AG04450 (cell line): ENCODE results near the gene CPHXL. TPM values are rescaled to one million over a fixed set of nuclear protein-coding genes. Genes with fewer than 3 reads are reported as not detected.

Source experiments
- CTCF ChIA-PET: fragments of 300-600, 350-600 bp; formaldehyde crosslinking; extraction: SDS; loops from one replicate; lab custom pipeline; 2022; ENCODE audit warnings: antibody characterized with exemption, inconsistent platforms; lab: Charles Lee
- POLR2A ChIA-PET: fragments of 350-600 bp; formaldehyde crosslinking; extraction: SDS; loops from one replicate; lab custom pipeline; 2021; ENCODE audit warnings: antibody characterized with exemption, inconsistent platforms; lab: Yijun Ruan, JAX
- DNase-seq: peaks from one replicate; pipeline ENCODE4 v3.0.0-alpha.2; 2011; ENCODE audit warnings: low read depth, low spot score
- H3K27ac ChIP-seq: one replicate; pipeline ENCODE4 v1.5.1; 2012; ENCODE audit warnings: low read depth, low read length, control low read depth
- H3K27me3 ChIP-seq: one replicate; pipeline ENCODE4 v1.6.0; 2012; ENCODE audit warnings: low read length; ENCODE audit not compliant: control insufficient read depth, insufficient read depth
- H3K4me3 ChIP-seq: 2 replicates; pipeline ENCODE4 v1.5.1; 2011; ENCODE audit warnings: mild to moderate bottlenecking, low read depth, low read length, control low read depth
- H3K9me3 ChIP-seq: 2 replicates; pipeline ENCODE4 v1.5.1; 2012; ENCODE audit warnings: low read length; ENCODE audit not compliant: control insufficient read depth, insufficient read depth
- CTCF ChIP-seq: IDR thresholded peaks from 2 replicates; pipeline ENCODE4 v1.5.1; 2011; ENCODE audit warnings: low read depth, low read length, control low read depth, inconsistent platforms
- polyA plus RNA-seq: library from polyadenylated mRNA; depleted of rRNA; stranded (reverse); fragments of >200 nt; gene quantifications from 2 replicates; pipeline ENCODE4 v1.2.3, GENCODE V29; 2011

Gene CPHXL
- polyA plus RNA-seq, 1 experiment, result not detected

GRCh38 chr16:75762746-75763145 lies 36.5 kb upstream of the CPHXL start:
- no peak for TF ChIP-seq CTCF
- ChIA-PET POLR2A (no interaction called here), CTCF (interaction anchor here (2.1 to 2.8 kb wide), 3 partner anchors 29 to 245 kb away, joined by 7 to 17 read pairs (median 8); partner anchors contain the start of gene ADAT1)
- Histone ChIP-seq H3K27me3 (no peaks in the 10 kb centered on the region), H3K4me3 (no peak overlapping the region), H3K9me3 (no peaks in the 10 kb centered on the region; the same call in 1 of the 2 replicates), H3K27ac (no peak overlapping the region)
- DNase-seq, result no peak

GRCh38 chr16:75761108-75761507 lies 34.8 kb upstream of the CPHXL start:
- H3K27ac ChIP-seq, result no peak overlapping the region
- no peaks in the 10 kb centered on the region for H3K27me3 ChIP-seq
- ChIA-PET CTCF (no interaction called here), POLR2A (no interaction called here)
- no peak overlapping the region for H3K4me3 ChIP-seq
- no peak for TF ChIP-seq CTCF
- no peak for DNase-seq
- H3K9me3 ChIP-seq, result no peaks in the 10 kb centered on the region; the same call in 1 of the 2 replicates

- DNase-seq, result no peak
- POLR2A ChIA-PET, result no interaction called here
- H3K27ac ChIP-seq, result no peak overlapping the region
- H3K27me3 ChIP-seq, result no peaks in the 10 kb centered on the region
- CTCF ChIA-PET, result interaction anchor here (0.8 kb wide), 2 partner anchors 295 to 560 kb away, joined by 3 to 4 read pairs; no protein-coding TSS in a partner anchor
- H3K4me3 ChIP-seq, result no peak overlapping the region
- H3K9me3 ChIP-seq, result no peaks in the 10 kb centered on the region; the same call in 1 of the 2 replicates
- no peak for TF ChIP-seq CTCF
Observed at GRCh38 chr16:75760018-75760519, 33.8 kb upstream of the CPHXL start.

- ChIA-PET CTCF (interaction anchor here (0.6 to 1.5 kb wide), 2 partner anchors 16 to 895 kb away, joined by 3 to 5 read pairs; no protein-coding TSS in a partner anchor), POLR2A (no interaction called here)
- Histone ChIP-seq H3K27me3 (no peaks in the 10 kb centered on the region), H3K9me3 (no peaks in the 10 kb centered on the region; the same call in 1 of the 2 replicates), H3K27ac (no peak overlapping the region), H3K4me3 (no peak overlapping the region)
- no peak for TF ChIP-seq CTCF
- no peak for DNase-seq
Observed at GRCh38 chr16:75758215-75758614, 31.9 kb upstream of the CPHXL start.

- no peak for TF ChIP-seq CTCF
- no peak overlapping the region for H3K27ac ChIP-seq
- CTCF ChIA-PET, result interaction anchor here (0.8 to 1.9 kb wide), 3 partner anchors 10 to 289 kb away, joined by 3 to 6 read pairs (median 4); partner anchors contain the start of gene TMEM170A
- H3K9me3 ChIP-seq, result no peaks in the 10 kb centered on the region
- H3K27me3 ChIP-seq, result no peaks in the 10 kb centered on the region
- no peak overlapping the region for H3K4me3 ChIP-seq
- POLR2A ChIA-PET, result interaction anchor here (1.0 to 1.6 kb wide), 3 partner anchors 21 to 113 kb away, joined by 3 to 22 read pairs (median 8); partner anchors contain the start of genes KARS1 and TERF2IP
- peak; percentile 15 for DNase-seq
Observed at GRCh38 chr16:75754141-75754540, 27.9 kb upstream of the CPHXL start.
